GM19467 (cell line): ENCODE data around the gene MTG1.
"Not testable (repeated sequence)": the region's sequence is repeated elsewhere in the genome, so short reads cannot be mapped to it uniquely, and the experiment has no call there.

Experiments used
- ATAC-seq: cut with Tn5 transposase; IDR thresholded peaks from one replicate; pipeline ENCODE4 v1.9.1; 2021; ENCODE audit warnings: mild to moderate bottlenecking, moderate library complexity; ENCODE audit not compliant: unreplicated experiment

MTG1 gene

DNA sequence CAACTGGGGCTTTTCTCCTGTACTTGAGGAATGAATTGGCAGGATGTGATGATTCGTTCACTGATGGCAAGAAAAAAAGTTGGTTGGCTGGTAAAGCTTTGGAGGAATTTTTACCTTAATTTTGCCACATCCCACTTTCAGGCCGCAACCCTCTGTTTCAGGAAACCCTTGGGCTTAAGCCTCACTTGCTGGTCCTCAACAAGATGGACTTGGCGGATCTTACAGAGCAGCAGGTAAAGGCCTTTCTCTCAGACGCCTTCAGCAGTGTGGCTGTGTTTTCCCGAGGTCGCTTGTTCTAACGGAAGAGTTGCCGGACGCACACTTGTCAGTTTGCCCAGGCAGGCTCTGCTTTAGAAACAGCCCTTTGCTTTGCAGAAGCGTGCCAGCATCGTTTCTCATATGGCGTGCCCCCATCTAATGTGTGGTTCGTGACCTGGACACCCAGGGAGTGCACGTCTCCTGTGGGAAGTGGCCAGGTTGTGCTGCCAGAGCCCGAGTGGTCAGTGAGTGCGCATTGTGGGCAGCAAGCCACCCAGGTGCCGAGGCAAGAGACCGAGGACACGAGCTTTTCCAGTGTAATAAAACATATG lies 2.2 kb downstream of the MTG1 start:
- no peak for ATAC-seq

DNA sequence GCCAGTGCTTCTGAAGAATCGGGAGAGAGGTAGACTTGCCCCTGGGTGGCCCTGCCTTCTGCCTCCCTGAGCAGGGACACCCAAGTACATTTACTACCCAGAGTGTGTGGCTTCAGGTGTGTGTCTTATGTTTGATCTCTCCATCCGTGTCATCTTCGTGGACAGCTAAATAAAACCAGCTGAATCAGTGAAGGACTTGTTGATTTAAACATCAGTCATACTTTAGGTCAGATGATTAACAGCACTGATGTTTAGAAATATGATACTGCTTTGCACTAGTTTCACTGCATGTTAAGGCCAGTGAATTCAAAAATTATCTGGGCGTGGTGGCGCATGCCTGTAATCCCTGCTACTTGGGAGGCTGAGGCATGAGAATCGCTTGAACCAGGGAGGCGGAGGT lies 4.0 kb downstream of the MTG1 start:
- no peak for ATAC-seq

DNA sequence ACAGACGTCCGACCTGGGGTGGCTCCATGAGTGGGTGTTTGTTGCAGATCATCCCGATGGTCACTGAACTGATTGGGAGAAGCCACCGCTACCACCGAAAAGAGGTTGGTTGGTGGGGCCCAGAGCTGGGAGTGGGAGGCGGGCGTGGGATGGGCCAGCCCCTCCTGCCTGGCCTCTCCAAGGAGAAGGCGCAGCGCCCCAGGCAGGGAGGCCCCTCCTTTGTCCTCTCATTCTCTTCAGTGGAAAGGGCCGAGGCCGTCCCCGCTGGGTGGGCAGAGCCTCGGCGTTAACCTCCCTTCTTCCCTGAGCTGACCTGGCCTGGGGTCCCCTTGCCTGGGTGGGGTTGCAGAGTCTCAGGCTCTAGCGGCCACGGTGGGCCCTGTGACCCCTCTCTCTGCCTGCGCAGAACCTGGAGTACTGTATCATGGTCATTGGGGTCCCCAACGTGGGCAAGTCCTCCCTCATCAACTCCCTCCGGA lies 5.2 kb downstream of the MTG1 start:
- ATAC-seq: no peak

DNA sequence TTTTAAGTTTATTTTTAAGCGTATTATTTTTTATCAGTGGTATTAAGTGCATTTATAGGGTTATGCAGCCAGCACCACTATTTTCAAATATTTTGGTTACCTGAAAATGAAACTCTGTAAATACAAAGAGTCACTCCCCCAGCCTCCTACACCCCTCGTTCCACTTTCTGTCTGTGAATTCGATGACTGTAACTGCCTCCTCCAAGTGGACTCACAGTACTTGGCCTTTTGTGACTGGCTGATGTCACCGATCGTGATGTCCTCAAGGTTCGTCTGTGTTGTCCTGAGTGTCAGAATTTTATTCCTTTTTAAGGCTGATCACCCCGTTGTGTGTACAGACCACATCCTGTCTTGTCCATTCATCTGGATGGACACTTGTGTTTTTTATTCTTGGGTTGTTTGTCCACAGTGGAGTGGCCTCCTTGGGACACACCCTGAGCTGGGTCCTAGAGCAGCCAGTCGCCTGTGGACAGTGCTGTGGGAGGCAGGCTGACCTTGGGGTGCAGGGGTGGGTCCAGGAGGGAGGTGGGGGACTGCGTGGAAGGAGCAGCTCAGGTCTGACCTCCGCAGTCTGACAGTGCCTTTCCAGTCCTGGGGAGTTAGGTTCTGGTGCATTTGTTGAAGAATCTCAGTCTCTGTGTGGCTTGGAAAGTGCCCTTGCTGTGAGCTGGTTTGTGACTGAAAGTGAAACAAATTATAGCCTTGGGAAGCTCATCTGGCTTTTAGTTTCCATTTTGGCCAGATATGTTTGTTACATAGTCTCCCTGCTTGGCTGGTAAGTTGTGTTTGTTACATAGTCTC lies 6.9 kb downstream of the MTG1 start:
- no peak for ATAC-seq

DNA sequence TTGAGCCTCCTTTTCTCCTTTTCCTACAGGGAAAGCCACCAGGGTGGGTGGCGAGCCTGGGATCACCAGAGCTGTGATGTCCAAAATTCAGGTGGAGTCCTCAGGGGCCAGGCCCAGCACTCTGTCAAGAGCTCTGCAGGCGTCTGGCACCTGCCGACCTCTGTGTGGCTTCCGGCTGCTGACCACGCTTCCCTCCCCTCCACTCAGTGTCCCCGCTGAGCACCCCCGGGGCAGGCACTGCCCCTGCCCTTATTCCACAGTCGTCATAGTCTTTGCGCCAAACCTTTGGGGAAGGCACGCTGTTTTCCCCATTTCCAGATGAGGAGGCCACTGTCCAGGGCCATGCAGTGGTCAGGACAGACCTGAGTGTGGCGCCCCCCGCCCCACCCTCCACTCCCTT lies 7.5 kb downstream of the MTG1 start:
- no peak for ATAC-seq

DNA sequence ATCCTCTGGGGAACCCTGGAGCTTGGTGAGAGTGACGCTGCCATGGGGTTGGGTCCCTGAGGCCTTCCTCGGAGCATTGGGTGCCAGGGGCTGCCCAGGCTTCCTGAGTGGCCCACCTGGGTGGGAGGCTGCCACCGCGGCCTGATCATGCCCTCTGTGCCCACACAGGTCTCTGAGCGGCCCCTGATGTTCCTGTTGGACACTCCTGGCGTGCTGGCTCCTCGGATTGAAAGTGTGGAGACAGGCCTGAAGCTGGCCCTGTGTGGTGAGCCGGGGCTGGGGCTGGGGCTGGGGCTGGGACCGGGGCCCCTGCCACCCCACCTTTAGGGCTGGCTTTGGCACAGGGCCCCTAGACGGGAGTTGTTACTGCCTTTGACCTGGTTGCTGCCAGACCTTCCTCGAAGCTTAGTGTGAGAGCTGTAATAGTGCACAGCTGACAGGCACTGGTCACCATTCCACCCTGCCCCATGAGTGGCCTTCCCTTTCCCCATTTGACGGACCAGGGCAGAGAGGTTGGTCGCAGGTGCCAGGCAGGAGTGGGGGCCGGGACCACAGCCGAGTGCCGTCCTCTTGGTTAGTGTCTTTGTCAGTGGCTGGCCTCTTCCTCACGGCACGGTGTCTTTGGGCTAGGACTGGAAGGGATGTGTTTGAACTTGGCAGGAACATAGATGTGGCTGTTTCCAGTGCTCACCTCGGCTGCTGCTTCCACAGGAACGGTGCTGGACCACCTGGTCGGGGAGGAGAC lies 8.2 kb downstream of the MTG1 start:
- ATAC-seq: no peak

DNA sequence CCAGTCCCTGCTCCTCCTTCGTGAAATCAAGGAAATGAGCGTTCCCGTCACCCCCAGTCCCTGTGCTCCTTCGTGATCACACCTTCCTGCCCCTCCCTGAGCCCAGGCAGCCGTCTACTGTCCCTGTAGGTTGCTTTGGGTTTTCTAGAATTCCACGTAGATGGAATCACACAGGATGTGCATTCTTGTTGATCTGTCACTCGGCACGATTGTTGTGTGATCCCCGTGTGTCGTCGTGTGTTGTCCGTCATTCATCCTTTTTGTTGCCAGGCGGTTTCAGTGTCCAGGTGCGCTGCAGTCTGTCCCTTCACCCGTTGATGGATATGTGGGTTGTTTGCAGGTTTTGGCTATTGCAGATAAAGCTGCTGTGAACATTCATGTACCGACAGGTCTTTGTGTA lies 9.4 kb downstream of the MTG1 start:
- ATAC-seq: no peak

DNA sequence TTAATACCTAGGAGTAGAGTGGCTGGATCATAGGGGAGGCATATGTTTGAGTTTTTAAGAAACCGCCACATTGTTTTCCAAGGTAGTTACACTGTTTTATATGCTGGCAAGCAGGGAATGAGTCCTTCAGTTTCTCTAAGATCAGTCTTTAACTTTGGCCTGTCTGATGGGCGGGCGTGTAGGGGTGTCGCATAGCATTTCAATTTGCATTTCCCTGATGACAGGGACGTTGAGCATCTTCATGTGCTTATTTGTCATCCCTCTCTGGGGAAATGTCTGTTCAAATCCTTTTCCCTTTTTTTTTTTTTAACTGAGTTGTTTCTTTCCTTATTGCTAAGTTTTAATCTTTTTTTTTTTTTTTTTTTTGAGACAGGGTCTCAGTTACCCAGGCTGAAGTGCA lies 9.8 kb downstream of the MTG1 start:
- no peak for ATAC-seq

DNA sequence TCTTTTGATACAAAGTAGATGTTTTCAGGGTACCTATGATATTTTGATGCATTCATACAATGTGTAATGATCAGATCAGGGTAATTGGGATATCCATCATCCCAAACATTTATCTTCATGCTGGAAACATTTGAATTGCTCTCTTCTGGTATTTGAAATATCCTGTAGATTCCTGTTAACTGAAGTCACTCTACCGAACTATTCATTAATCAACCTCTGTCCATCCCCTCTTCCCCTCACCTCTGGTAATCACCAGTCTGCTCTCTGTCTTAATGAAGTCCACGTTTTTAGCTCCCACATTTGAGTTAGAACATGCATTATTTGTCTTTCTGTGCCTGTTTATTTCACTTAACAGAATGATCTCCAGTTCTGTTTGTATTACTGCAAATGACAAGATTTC lies 11.3 kb downstream of the MTG1 start:
- ATAC-seq: no peak

DNA sequence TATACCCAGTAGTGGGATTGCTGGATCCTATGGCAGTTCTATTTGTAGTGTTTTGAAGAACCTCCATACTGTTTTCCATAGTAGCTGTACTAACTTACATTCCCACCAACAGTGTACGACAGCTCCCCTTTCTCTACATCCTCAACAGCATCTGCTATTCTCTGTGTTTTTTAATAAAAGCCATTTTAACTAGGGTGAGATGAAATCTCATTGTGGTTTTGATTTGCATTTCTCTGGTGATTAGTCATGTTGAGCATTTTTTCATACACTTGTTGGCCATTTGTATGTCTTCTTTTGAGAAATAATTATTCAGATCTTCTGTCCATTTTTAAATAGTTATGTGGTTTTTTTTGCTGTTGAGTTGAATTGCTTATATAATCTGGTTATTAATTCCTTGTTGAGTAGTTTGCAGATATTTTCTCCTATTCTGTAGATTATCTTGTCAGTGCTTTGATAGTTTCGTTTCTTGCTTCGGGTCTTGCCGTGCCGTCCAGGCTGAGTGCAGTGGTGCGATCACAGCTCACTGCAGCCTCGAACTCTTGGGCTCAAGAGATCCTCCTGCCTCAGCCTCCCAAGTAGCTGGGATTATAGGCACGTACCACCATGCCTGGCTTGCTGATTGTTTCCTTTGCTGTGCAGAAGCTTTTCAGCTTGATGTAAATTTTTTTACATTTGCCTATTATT lies 12.0 kb downstream of the MTG1 start:
- no peak for ATAC-seq

DNA sequence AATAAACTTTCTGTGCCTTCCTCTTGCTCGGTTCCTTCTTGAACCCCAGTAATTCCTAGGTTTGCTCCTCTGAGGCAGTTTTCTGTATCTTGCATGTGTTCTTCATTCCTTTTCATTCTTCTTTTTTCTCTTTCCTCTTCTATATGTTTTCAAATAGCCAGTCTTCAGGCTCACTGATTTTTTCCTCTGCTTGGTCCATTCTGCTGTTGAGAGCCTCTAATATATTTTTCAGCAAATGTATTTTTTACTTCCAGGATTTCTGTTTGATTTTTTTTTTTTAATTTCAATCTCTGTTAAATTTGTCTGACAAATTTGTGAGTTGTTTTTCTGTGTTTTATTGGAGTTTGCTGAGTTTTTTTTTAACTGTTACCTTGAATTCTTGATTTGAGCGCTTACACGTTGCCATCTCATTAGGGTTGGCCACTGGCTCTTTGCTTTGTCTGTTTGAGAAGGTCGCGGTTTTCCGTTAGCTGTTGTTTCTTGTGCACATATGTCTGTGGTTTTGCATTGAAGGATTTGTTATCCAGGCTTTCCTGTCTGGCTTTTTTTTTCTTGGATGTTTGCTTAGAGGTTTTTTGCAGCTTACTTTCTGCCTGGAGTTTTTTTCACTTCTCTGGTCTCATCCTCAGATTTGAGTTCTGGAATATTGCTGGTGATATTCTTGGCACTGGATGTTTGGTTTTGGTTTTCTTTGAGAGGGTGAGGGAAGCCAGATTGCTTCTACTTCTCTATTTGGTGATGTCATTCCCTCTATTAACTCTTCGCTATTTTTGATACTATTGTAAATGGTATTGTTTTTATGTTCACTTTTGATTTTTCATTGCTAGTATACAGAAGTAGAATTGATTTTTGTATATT lies 17.8 kb downstream of the MTG1 start:
- ATAC-seq: no peak

DNA sequence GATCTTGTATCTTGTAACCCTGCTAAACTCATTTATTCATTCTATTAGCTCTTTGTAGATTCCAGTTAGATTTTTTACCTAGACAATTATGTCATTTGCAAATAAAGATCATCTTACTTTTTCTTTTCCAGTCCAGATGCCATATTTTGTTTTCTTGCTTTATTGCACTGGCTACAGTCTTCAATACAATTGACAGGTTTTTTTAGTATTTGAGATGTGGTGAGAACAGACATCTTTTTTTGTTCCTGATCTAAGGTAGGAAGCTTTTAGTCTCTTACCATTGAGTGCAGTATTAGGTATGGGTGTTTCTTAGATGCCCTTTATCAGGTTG lies 18.4 kb downstream of the MTG1 start:
- no peak for ATAC-seq

DNA sequence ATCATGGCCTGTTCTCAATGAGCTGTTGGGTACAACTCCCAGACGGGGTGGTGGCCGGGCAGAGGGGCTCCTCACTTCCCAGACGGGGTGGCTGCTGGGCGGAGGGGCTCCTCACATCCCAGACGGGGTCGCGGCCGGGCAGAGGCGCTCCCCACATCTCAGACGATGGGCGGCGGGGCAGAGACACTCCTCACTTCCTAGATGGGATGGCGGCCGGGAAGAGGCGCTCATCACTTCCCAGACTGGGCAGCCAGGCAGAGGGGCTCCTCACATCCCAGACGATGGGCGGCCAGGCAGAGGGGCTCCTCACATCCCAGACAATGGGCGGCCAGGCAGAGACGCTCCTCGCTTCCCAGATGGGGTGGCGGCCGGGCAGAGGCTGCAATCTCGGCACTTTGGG lies 20.4 kb downstream of the MTG1 start:
- ATAC-seq: not testable (repeated sequence)

DNA sequence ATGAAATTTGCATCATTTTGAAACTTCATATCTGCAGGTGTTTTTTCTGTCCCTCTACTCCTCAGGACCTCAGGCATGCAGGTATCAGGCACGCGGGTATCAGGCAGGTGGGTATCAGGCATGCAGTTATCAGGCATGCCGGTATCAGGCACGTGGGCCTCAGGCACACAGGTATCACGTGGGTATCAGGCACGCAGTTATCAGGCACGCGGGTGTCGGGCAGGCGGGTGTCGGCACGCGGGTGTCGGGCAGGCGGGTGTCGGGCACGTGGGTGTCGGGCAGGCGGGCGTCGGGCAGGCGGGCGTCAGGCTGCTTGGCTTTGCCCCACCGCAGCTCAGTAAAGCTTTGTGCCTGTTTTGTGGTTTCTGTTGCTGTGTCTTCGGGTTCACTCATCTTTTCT lies 21.8 kb downstream of the MTG1 start:
- no peak for ATAC-seq

DNA sequence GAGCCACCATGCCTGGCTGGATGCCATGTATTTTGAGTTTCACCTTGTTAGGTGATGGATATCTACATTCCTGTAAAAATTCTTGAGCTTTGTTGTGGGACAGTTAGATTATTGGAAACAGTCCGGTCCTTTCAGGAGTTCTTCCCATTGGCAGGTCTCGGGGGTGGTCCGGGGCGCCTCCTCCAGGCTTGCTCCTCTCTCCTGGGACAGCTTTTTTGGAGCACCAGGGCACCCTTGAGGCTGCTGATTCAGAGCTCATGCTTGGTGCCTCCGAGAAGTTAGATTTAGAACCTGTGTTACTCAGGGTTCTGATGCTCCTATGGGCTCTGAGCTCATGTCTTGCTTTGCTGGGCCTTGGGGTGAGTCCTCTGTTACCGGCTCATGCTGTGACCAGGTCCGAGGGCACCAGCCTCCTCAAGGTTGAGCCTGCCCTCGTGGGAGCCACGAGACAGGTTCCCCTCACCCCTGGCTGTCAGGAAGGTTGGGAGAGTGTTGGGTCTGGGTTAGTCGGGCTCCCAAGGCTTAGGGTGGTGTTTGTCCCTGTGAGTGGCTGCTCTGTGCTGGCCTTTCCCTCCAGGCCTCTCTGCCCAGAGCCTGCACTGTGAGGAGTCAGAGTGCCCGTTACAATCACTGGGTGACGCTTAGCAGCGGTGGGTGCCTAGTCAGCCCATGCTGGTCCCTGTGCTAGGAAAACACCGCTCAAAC lies 24.5 kb downstream of the MTG1 start:
- no peak for ATAC-seq

DNA sequence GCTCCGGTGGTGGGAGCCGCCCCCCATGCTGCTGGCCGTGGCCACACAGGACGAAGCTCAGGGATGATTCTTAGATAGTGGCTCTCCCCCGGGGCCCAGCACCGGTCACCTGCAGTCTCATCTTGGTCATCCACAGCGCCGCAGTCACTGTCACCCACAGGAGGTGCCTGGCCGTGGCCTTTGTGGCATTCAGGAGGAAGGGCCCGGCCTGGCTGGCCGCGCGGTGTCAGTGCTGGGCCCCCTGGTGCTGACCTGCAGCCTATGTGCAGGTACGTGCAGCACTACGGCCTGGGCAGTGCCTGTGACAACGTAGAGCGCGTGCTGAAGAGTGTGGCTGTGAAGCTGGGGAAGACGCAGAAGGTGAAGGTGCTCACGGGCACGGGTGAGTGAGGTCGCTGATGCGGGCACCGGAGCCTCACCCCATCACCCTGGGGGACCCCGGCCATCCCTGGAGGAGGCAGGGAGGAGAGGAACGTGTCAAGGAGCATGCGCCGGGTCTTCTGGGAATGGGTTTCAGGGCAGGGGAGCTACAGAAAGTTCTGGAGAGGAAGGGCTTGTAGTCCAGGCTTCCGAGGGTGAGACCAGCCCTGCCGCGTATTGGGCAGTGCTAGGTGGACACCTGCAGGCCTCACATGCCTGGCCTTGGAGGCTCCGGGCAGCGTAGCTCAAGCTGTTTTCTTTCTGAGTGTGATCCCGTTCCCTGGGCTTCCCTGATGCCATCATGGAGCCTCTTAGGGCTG lies 25.4 kb downstream of the MTG1 start:
- no peak for ATAC-seq

DNA sequence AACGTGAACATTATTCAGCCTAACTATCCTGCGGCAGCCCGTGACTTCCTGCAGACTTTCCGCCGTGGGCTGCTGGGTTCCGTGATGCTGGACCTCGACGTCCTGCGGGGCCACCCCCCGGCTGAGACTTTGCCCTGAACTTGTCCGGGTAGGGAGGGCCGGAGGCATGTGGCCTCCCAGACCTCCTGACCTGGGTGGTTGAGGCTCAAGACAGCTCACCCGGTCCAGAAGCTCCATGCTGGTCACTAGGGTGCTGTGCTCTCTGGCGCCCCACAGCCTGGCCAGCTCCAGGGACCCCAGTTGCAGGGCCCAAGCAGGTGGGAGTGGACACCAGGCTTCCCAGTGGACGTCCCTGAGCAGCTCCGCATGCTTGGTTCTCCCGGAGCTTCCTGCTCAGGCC lies 26.1 kb downstream of the MTG1 start:
- ATAC-seq: no peak

DNA sequence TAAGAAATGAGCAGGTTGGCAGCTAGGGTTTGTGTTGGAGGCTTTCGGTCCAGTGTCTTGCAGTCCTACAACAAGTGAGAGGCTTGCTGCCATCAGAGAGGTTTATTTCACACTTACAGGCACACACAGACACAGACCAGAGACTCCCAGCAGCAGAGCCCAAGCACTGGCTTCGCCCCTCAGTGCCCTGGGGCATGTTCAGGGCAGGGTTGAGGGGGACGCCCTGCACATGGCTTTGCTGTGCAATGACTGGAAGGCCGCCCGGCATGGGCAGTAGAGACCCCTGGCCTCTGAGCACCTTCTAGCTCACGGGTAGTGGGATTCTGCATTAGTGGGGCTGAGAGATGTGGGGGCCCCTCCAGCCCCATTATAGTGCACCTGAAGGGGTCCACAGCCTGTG lies 26.6 kb downstream of the MTG1 start:
- ATAC-seq: no peak
